CD14-positive monocyte (primary cell): ENCODE measurements around the gene NFKB2. TPM values are rescaled to one million over a fixed set of nuclear protein-coding genes. Genes with fewer than 3 reads are reported as not detected.

Experiments used
- DNase-seq, 3 donors: peaks; one replicate each; pipeline ENCODE4 v3.0.0-alpha.2; 2011 to 2022
- H2AFZ ChIP-seq: 2 replicates; pipeline ENCODE4 v1.6.0; 2012; ENCODE audit warnings: mild to moderate bottlenecking, low read depth, low read length, inconsistent platforms; ENCODE audit not compliant: insufficient read depth, poor library complexity, severe bottlenecking
- H3K27ac ChIP-seq, 2 donors: 1 replicate in 1 of 2; 2 replicates in 1 of 2; pipeline ENCODE4 v1.5.1; 2012 to 2013; ENCODE audit warnings: low read length in 2 of 2, control low read depth in 1 of 2, inconsistent platforms in 1 of 2, low read depth in 1 of 2, mild to moderate bottlenecking in 1 of 2
- H3K27me3 ChIP-seq, 2 donors: one replicate each; pipeline versions ENCODE4 v1.6.0 to v1.6.1; 2011 to 2013; ENCODE audit warnings: low read length in 2 of 2; ENCODE audit not compliant: control insufficient read depth in 2 of 2, insufficient read depth in 2 of 2
- H3K36me3 ChIP-seq, 2 donors: replicated peaks in 1 of 2; 1 replicate in 1 of 2; 2 replicates in 1 of 2; pipeline versions ENCODE4 v1.5.1 to v1.6.1; 2012 to 2013; ENCODE audit warnings: low read length in 2 of 2, control low read depth in 1 of 2, inconsistent platforms in 1 of 2, mild to moderate bottlenecking in 1 of 2; ENCODE audit not compliant: insufficient read depth in 2 of 2, control insufficient read depth in 1 of 2
- H3K4me1 ChIP-seq, 2 donors: 1 replicate in 1 of 2; 2 replicates in 1 of 2; pipeline versions ENCODE4 v1.5.1 to v1.6.1; 2012 to 2013; ENCODE audit warnings: low read length in 2 of 2, control low read depth in 1 of 2, inconsistent platforms in 1 of 2, mild to moderate bottlenecking in 1 of 2, moderate library complexity in 1 of 2; ENCODE audit not compliant: insufficient read depth in 2 of 2, control insufficient read depth in 1 of 2
- H3K4me2 ChIP-seq: replicated peaks from 2 replicates; pipeline ENCODE3; 2012; ENCODE audit warnings: low read length, moderate library complexity, mild to moderate bottlenecking; ENCODE audit not compliant: poor library complexity, severe bottlenecking; ENCODE audit errors: extremely low read depth
- H3K4me3 ChIP-seq, 3 experiments: fragments of 200-600 bp in 1 of 3; sonication (generic) in 1 of 3; replicated peaks in 1 of 3; 1 replicate in 2 of 3; 2 replicates in 1 of 3; pipeline ENCODE4 v1.5.1; 2011 to 2013; ENCODE audit warnings: low read length in 3 of 3, mild to moderate bottlenecking in 3 of 3, control low read depth in 2 of 3, low read depth in 2 of 3, inconsistent platforms in 1 of 3, moderate library complexity in 1 of 3
- H3K79me2 ChIP-seq: 2 replicates; pipeline ENCODE4 v1.6.0; 2012; ENCODE audit warnings: mild to moderate bottlenecking, control low read depth, inconsistent platforms, low read length, moderate library complexity; ENCODE audit not compliant: insufficient read depth
- H3K9ac ChIP-seq: 2 replicates; pipeline ENCODE4 v1.6.0; 2017; ENCODE audit warnings: low read length, mild to moderate bottlenecking; ENCODE audit not compliant: insufficient read depth, poor library complexity, severe bottlenecking
- H3K9me3 ChIP-seq, 2 donors: replicated peaks in 1 of 2; 1 replicate in 1 of 2; 2 replicates in 1 of 2; pipeline versions ENCODE4 v1.5.1 to v1.6.1; 2012 to 2013; ENCODE audit warnings: low read length in 2 of 2, control low read depth in 1 of 2; ENCODE audit not compliant: control insufficient read depth in 1 of 2, insufficient read depth in 1 of 2
- H4K20me1 ChIP-seq: 2 replicates; pipeline ENCODE4 v1.6.0; 2012; ENCODE audit warnings: mild to moderate bottlenecking, low read length, control low read depth, moderate library complexity; ENCODE audit not compliant: insufficient read depth
- H3K27ac Mint-ChIP-seq, 7 donors: one replicate each; pipeline ENCODE4 v1.8.0; 2020; ENCODE audit warnings: mild to moderate bottlenecking in 7 of 7, mixed read lengths in 7 of 7, moderate library complexity in 6 of 7, inconsistent platforms in 2 of 7
- H3K27me3 Mint-ChIP-seq, 3 donors: one replicate each; pipeline ENCODE4 v1.8.0; 2021 to 2022; ENCODE audit warnings: low read depth in 3 of 3, mild to moderate bottlenecking in 3 of 3, mixed read lengths in 3 of 3, moderate library complexity in 3 of 3, inconsistent platforms in 1 of 3
- H3K36me3 Mint-ChIP-seq, 2 donors: one replicate each; pipeline ENCODE4 v1.8.0; 2020; ENCODE audit warnings: mixed read lengths in 2 of 2, inconsistent platforms in 1 of 2, mild to moderate bottlenecking in 1 of 2
- H3K4me1 Mint-ChIP-seq: one replicate; pipeline ENCODE4 v1.8.0; 2020; ENCODE audit warnings: mild to moderate bottlenecking, mixed read lengths
- H3K4me3 Mint-ChIP-seq, 2 donors: one replicate each; pipeline ENCODE4 v1.8.0; 2020; ENCODE audit warnings: mild to moderate bottlenecking in 2 of 2, mixed read lengths in 2 of 2, moderate library complexity in 1 of 2
- H3K9me3 Mint-ChIP-seq, 7 donors: one replicate each; pipeline ENCODE4 v1.8.0; 2020 to 2022; ENCODE audit warnings: mixed read lengths in 7 of 7, mild to moderate bottlenecking in 6 of 7, moderate library complexity in 6 of 7, inconsistent platforms in 2 of 7
- CTCF ChIP-seq: fragments of 200-600 bp; IDR thresholded peaks from one replicate; pipeline ENCODE4 v1.8.0; 2022; ENCODE audit warnings: antibody characterized with exemption, mild to moderate bottlenecking
- WGBS: methylation state at CpG from one replicate; pipeline ENCODE4 v1.1.5; 2013; ENCODE audit warnings: missing lambda C conversion rate; ENCODE audit not compliant: insufficient coverage; 5-methylcytosine and 5-hydroxymethylcytosine counted together
- intact Hi-C, 2 donors: fragments of 100-400 bp; cut with micrococcal nuclease; formaldehyde crosslinking; loops; one replicate each; pipeline versions ENCODE4 v1.15.0 to v1.15.1; 2023
- polyA plus RNA-seq, 3 donors: library from polyadenylated mRNA; depleted of rRNA in 1 of 3; unstranded in 2 of 3; stranded (reverse) in 1 of 3; fragments of 300-500 nt in 2 of 3; fragments of >200 nt in 1 of 3; fragmentation: Illumina TruSeq in 2 of 3; gene quantifications; 1 replicate in 2 of 3; 2 replicates in 1 of 3; pipeline ENCODE4 v1.2.3, GENCODE V29; 2012 to 2021

The NFKB2 gene
- polyA plus RNA-seq, 3 donors, result 6.8 to 111 (median 15.0) TPM

GRCh38 chr10:102413053-102413705 lies 17.7 kb downstream of the NFKB2 start:
- Mint-ChIP-seq H3K9me3 (peaks cover 0 to 17% (median 10%) of the 10 kb centered on the region in 7 donors), H3K4me3 (peak overlapping the region in 1 of 2 donors; percentile 60), H3K27ac (no peak overlapping the region), H3K36me3 (peaks cover 3 to 14% of the 10 kb centered on the region in 2 donors), H3K27me3 (peaks cover 57 to 81% (median 57%) of the 10 kb centered on the region in 3 donors), H3K4me1 (peaks cover 23% of the 10 kb centered on the region)
- peak in 1 of 3 donors; percentile 55 for DNase-seq
- H3K79me2 ChIP-seq, result no peaks in the 10 kb centered on the region
- no peaks in the 10 kb centered on the region for H4K20me1 ChIP-seq
- H3K4me1 ChIP-seq, result peaks cover 6 to 22% of the 10 kb centered on the region in 2 donors
- no peak for TF ChIP-seq CTCF
- no peaks in the 10 kb centered on the region for H3K36me3 ChIP-seq
- peaks cover 42 to 69% of the 10 kb centered on the region in 2 donors for H3K27me3 ChIP-seq
- H3K9me3 ChIP-seq, result peaks cover 0 to 28% of the 10 kb centered on the region in 2 donors
- H2AFZ ChIP-seq, result no peak overlapping the region
- intact Hi-C loops, result no loop called here
- no peak overlapping the region for H3K4me3 ChIP-seq
- H3K9ac ChIP-seq, result no peak overlapping the region
- 75% methylated on average over 1 of the region's 5 CpGs for WGBS
- H3K27ac ChIP-seq, result no peak overlapping the region
- no peak overlapping the region for H3K4me2 ChIP-seq

GRCh38 chr10:102413806-102414561 lies 18.5 kb downstream of the NFKB2 start:
- 98% methylated on average over 14 of the region's 16 CpGs for WGBS
- no peak overlapping the region for H3K4me3 ChIP-seq
- H3K9me3 Mint-ChIP-seq, result peaks cover 0 to 13% (median 11%) of the 10 kb centered on the region in 7 donors
- H3K27ac ChIP-seq, result no peak overlapping the region
- H4K20me1 ChIP-seq, result no peaks in the 10 kb centered on the region
- no peak overlapping the region for H3K9ac ChIP-seq
- H3K27me3 ChIP-seq, result peaks cover 41 to 70% of the 10 kb centered on the region in 2 donors
- H3K4me3 Mint-ChIP-seq, result no peak overlapping the region
- peaks cover 21% of the 10 kb centered on the region for H3K4me1 Mint-ChIP-seq
- no peaks in the 10 kb centered on the region for H3K79me2 ChIP-seq
- peaks cover 6 to 18% of the 10 kb centered on the region in 2 donors for H3K4me1 ChIP-seq
- TF ChIP-seq CTCF, result no peak
- H2AFZ ChIP-seq, result no peak overlapping the region
- no peak overlapping the region for H3K27ac Mint-ChIP-seq
- intact Hi-C loops, result loop anchor here in 1 of 2 donors (2.0 kb wide), 1 partner anchor 13 kb away; no protein-coding TSS in a partner anchor
- H3K27me3 Mint-ChIP-seq, result peaks cover 57 to 82% (median 60%) of the 10 kb centered on the region in 3 donors
- H3K9me3 ChIP-seq, result peaks cover 0 to 22% of the 10 kb centered on the region in 2 donors
- peaks cover 0 to 11% of the 10 kb centered on the region in 2 donors for H3K36me3 Mint-ChIP-seq
- no peak for DNase-seq
- H3K36me3 ChIP-seq, result no peaks in the 10 kb centered on the region
- H3K4me2 ChIP-seq, result no peak overlapping the region
